ENCODE measurements around the gene GRHL3.
"Not testable (repeated sequence)": the region's sequence is repeated elsewhere in the genome, so short reads cannot be mapped to it uniquely, and the experiment has no call there.

The GRHL3 gene

DNA sequence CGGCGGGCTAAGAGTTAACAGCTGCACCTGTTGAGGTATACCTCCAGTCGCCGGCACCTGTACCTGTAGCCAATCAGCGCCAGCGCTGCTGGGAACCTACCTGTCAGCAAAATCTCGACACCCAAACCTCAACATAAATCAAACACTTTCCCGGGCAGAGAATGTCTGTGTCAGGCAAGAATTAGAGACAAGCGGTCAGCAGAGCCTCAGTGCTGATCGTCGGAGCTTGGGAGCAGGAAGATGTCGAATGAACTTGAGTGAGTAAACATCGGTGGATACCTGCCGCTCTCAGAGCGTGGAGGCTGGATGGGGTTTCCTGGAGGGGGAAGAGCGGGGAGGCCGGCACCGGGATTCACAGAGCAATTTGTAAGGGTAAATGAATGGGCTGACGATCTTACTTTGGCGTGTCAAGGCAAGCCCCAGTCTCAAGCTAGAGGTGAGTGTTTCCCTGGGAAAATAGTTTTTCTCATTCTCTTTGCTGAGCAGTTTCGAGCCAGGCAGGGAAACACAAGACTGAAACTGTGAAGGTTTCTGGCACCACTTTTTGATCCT, at the start of gene GRHL3:
Gene GRHL3 (plus strand): TSS at position 46 of the 552 bp plus-strand sequence. CDS start 195 bp downstream, at position 241.
- DNase-seq (ENCODE audit: low spot score): no peak

DNA sequence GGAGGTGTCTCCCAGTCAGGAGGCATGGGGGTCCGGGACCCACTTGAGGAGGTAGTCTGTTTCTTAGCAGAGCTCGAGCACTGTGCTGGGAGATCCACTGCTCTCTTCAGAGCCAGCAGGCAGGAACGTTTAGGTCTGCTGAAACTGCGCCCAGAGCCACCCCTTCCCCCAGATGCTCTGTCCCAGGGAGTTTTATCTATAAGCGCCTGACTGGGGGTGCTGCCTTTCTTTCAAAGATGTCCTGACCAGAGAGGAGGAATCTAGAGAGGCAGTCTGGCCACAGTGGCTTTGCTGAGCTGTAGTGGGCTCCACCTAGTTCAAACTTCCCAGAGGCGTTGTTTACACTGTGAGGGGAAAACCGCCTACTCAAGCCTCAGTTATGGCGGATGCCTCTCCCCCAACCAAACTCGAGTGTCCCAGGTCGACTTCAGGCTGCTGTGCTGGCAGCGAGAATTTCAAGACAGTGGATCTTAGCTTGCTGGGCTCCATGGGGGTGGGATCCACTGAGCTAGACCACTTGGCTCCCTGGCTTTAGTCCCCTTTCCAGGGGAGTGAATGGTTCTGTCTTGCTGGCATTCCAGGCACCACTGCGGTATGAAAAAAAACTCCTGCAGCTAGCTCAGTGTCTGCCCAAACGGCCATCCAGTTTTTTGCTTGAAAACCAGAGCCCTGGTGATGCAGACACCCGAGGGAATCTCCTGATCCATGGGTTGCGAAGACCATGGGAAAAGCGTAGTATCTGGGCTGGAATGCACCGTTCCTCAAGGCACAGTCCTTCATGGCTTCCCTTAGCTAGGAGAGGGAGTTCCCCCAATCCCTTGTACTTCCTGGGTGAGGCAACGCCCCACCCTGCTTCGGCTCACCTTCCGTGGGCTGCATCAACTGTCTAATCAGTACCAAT, 44.7 kb upstream of the GRHL3 start:
- DNase-seq (ENCODE audit: low spot score): not testable (repeated sequence)

DNA sequence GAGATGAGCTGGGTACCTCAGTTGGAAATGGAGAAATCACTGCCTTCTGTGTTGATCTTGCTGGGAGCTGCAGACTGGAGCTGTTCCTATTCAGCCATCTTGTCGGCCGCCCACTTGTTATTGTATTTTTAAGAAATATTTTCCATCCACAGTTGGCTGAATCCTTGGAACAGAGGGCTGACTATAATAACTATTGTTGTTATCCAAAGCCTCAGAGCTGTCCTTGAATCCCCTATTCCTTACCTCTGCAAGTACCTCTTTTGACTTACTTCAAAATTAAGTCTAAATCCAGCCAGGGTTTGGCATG, 44.1 kb upstream of the GRHL3 start:
- DNase-seq (ENCODE audit: low spot score): no peak

DNA sequence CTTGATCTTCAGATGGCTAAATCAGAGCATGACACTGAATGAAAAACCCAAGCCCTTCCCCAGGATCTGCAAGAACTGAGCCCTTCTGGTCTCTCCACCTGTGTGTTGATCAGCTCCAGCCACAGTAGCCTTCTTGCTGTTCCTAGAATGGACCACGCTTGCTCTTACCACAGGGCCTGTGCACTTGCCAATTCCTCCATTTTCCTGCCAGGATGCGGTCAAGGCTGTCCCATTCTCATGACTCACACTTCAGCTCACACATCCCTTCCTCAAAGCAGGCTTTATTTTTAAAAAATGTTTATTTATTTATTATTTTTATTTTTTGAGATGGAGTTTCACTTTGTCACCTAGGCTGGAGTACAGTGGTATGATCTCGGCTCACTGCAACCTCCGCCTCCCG, 43.6 kb upstream of the GRHL3 start:
- no peak for DNase-seq (ENCODE audit: low spot score)

DNA sequence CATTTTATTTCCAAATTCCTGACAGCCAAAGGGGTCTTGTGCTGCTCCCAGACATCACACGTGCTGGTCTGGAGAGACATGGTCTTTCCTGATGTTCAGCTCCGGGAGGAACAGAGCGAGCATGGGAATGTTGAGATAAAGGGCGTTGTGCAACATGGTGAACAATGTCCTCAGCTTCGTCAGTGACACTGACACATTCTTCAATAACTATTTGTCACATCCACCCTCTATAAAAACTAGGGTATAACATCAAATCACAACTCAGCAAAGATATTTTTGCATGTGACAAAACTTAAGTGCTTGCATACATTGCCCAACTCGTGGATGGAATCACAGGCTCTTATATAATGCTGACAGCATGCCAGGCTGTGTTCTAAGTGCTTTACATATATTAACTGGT, 42.4 kb upstream of the GRHL3 start:
- DNase-seq (ENCODE audit: low spot score): no peak

DNA sequence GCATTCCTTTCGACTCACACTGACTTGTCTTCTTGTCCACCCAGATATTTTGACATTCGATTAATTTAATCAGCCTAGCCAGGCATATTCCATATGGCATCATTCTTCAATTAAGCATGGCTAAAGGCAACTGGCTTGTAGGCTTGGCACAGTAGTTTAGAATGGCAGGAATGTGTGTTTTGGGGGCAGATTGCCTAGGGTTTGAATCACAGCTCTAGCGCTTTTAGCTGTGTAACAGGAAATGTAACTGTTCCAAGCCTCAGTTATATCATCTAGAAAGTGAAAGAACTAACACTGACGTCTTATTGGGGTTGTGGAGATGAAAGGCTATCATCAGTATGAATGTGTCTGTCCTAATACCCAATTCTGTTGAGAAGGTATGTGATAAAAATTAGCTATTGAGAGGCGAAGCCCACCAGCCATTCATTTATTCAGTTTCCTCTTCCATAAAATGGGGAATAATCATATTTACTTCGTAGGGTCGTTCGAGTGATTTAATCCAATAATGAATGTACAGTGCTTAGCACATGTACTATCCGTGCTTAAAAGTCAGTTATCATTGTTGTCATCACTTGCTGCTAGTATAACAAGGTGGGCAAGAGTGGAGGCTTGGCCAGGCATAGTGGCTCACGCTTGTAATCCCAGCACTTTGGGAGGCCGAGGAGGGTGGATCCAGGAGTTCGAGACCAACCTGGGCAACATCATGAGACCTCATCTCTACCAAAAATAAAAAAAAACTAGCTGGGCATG, 41.6 kb upstream of the GRHL3 start:
- no peak for DNase-seq (ENCODE audit: low spot score)

DNA sequence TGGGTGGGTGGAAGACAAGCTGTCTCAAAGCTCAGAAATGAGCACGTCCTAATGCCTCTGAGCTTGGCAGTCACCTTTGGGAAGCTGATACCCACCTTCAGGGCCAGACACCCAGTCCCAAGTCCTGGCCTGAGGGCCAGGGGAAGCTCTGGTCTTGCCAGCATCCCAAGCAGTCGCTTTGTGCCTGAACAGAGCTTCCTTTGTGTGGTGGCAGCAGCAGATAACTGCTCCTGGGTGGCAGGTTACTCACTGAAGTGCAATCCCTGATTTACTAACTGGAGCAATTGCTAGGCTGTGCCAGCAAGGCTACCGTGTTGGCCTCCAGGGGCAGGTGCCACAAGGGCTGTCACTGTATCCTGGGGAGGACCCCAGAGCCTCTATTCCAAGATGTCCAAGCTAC, 40.4 kb upstream of the GRHL3 start:
- no peak for DNase-seq (ENCODE audit: low spot score)

DNA sequence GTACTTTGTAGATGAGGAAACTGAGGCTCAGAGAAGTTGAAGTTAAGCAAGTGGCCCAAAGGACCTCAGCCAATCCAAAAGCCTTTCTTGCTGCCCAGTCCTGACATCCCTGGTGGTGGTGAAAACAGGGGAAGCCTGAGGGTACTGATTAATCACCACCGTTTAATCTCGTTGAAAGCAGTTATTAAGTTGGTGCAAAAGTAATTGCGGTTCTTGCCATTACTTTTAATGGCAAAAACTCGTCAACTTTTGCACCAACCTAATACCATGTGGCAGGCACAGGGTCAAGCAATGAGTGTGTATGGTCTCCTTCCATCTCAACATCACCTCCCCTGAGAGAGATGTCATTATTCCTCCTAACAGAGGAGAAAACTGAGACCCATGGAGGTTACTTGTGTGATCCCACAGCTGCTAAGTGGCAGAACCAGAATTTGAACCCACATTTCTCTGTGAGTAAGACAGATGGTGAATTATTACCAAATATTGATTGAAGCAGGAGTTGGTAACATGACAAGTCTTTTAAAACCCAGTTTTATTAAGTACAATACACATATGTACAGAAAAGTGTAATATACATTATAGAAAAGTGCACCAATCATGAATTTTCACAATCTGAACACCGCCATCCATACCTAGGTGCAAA, 39.4 kb upstream of the GRHL3 start:
- DNase-seq (ENCODE audit: low spot score): no peak

DNA sequence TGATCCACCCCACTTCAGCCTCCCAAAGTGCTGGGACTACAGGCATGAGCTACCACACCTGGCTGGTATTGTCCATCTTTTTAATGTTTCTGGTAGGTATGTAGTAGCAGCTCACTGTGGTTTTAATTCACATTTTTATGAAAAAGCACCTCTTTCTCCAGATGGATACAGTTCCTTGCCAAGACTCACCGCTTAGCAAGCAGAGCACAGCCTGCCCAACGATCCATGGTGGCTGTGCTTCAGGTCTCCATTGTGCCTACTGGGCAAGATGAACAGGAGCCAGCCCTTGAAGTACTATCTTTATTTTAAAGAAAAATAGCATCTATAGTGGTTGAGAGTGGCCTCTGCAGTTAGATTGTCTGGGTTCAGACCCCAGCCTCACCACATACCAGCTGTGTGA, 37.6 kb upstream of the GRHL3 start:
- DNase-seq (ENCODE audit: low spot score): no peak

DNA sequence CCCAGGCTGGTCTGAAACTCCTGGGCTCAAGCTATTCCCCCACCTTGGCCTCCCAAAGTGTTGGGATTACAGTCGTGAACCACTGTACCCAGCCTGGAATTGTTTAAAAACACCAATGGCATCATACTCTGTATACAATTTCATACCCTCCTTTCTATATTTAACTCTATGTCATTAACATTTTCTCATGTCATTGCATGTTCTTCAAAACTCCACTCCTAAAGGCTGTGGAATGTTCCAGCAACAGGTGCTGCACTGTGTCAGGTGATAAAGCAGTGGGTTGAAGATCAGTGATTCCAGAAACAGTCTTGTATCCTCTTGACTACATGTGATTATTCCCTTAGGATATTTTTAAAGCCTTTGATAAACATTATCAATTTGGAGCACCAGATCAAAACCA, 36.7 kb upstream of the GRHL3 start:
- DNase-seq (ENCODE audit: low spot score): no peak

DNA sequence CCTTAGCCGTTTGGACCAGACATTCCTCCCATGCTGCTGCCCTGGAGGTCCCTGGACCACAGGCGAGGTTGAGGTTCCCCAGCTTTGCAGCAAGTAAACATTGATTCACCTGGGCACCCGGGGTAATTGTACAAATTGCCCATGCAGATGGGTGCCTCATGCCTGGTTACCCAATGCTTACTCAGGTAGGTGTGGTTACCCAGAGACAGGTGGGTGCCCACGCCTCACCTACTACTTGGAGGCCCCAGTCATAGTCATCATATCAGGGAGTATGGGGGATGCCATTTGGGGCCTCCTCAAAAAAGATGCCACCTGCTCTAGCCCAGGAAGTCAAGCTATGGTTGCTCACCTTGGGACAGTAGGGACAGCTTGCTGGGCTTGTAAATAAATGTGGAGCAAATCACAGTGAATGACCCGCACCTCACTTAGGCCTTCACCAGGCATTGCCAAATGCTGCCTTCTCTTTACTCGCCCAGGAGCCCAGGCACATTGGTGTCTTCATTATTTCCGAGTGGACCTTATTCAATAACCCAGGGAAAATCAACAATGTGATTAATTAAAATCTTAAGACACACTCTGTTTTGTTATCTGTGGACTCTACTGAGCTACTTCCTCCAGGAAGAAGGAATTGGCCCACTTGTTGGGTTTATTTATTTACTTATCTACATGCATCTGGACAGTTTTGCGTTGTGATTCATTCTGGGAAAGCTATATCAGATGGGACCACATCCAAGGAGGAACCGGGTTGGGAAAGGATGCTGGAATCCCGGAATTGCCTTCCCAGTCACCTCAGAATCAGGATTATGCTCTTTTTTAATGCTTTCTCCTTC, 35.6 kb upstream of the GRHL3 start:
- DNase-seq (ENCODE audit: low spot score): peak; percentile 49

DNA sequence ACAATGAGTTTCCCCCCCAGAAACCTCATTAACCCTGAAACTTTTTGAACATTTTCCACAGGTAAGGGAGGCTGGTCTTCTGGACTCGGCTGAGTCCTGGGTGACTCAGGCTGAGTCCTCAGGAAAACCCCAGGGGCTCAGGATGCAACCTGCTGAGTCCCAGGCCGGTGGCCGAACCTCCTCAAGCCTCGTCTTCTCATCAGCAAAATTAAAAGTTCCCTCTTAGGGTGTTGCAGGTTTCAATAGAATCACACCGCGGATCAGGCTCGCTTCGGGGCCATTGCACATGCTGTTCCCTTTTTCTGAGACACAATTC, 35.0 kb upstream of the GRHL3 start:
- DNase-seq (ENCODE audit: low spot score): no peak

DNA sequence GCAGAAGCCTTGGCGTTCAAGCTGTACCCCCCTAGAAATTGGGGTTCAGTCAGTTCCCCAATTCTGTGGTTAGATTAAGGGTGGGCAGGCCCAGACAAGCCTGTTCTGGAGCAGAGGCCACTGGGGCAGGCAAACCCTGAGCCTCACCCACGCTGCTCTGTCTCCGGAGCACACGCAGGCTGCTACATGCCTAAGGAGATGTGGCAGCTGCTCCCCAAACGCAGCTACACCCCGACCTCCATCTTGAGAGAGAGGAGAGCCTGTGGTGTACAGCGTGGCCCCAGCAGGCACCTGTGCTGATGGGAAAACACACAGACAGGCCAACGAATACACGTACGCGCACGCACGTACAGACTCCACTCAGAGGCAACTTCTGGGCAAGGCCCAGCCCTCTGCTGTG, 33.9 kb upstream of the GRHL3 start:
- no peak for DNase-seq (ENCODE audit: low spot score)

DNA sequence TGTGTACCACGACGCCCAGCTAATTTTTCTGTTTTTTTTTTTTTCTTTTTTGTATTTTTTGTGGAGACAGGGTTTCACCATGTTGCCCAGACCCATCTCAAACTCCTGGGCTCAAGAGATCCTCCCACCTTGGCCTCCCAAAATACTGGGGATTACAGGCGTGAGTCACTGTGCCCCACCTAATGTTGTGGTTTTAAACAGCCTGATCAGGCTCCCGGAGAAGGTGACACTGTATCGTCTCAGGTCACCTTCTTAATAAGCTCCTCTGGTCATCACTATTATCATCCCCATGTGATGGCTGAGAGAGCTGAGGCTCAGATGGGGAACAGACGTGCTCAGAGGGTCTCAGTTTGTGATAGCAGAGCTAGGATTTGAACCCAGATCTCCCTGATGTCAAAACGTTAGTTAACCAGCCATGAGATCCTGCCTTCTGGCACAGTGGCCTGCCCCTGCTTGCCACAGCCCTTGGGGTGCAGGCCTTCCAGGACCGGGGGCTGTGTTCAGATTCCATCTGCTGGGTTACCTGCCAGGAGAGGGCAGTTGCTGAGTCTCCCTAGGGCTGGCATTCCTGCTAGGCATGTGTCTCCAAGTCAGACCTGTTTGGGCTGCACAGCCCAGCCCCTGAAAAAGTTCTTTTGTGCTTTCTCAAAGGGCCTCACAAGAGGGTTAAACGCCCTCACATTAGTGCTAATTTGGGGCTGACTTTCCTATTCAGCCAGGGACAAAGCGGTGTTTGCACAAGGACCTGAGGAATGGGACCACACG, 32.7 kb upstream of the GRHL3 start:
- DNase-seq (ENCODE audit: low spot score): no peak

DNA sequence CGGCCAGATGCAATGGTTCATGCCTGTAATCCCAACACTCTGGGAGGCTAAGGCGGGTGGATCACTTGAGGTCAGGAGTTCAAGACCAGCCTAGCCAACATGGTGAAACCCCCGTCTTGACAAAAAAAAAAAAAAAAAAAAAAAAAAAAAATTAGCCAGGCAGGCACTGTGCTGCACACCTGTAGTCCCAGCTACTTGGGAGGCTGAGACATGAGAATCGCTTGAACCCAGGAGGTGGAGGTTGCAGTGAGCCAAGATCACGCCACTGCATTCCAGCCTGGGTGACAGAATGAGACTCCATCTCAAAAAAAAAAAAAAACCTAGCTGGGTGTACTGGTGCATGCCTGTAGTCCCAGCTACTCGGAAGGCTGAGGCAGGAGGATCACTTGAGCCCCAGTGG, 31.4 kb upstream of the GRHL3 start:
- not testable (repeated sequence) for DNase-seq (ENCODE audit: low spot score)

DNA sequence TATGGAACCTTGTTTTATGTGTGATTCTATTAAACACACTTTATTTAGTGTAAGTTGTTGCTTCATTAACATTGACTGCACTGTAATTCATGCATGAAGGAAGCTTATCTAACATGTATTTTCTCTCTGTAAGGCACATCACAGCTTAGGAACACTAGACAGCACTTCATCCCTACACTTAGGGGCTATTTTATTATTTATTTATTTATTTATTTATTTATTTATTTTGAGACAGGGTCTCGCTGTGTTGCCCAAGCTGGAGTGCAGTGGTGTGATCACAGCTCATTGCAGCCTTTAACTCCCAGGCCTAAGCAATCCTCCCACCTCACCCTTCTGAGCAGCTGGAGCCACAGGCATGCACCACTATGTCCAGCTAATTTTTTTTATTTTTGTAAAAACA, 30.7 kb upstream of the GRHL3 start:
- DNase-seq (ENCODE audit: low spot score): no peak

DNA sequence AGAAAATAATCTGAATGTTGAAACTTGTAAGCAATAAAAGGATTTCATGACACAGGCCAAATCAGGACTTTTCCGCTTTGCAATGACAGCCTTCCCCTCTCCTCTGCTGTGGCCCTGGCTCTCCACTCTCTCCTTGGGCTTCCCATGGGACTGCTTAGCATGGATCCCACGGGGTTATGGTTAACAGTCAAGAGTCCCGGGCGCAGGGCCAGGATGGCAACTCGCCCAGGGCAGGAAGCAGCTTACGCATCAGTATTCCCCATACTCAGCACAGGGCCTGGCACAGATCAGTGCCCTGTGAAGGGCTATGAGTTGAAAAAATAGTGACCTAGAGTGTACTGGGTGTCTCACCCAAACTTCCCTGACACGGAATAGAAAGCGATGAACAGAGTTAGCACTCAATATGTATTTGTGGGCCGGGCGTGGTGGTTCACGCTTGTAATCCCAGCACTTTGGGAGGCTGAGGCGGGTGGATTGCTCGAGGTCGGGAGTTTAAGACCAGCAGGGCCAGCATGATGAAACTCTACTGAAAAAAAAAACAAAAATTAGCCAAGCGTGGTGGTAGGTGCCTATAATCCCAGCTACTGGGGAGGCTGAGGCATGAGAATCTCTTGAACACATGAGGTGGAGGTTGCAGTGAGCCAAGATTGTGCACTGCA, 29.1 kb upstream of the GRHL3 start:
- peak; percentile 78 for DNase-seq (ENCODE audit: low spot score)

DNA sequence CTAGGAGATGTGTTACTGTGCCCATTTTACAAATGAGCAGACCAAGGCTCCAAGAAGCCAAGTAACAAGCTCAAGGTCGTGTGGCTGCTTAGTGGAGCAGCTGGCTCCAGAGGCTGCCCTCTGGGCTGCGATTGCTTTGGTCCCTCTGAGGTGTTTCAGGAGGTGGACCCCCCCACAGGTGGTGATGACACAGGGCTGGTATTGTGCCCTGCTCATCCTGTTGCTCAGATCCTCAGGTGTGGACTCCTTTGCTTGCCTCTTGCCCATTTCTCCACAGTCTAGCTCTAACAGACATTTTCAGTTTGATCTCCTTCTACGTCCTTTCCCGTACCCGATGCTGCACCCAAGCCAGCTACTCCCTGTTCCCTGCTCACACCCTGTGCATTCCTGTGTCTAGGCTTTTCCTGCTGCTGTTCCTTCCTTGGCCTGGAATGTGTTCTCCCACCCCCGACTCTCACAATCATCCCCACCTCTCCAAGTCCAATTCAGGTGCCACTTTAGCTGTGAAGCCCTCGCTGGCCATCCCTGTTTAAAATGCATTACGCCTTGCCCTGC, 28.1 kb upstream of the GRHL3 start:
- no peak for DNase-seq (ENCODE audit: low spot score)

DNA sequence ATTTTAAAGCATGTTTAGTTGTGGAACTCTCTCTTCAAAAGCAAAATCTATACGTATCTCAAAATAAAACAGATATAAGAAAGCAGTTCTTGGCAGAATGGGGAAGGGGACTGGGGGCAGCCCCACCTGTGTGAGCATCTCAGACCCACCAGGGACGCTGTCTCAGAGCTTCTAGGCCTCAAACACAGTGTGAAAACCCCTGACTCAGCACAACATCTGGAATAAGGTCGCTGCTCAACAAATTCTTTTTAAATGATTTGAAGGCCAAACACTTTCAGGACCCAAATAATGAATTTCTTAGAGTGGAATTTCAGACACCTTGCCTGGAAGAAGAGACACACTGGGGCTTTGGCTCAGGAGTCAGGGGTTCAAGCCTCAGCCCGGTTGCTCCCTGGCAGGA, 27.1 kb upstream of the GRHL3 start:
- DNase-seq (ENCODE audit: low spot score): no peak

DNA sequence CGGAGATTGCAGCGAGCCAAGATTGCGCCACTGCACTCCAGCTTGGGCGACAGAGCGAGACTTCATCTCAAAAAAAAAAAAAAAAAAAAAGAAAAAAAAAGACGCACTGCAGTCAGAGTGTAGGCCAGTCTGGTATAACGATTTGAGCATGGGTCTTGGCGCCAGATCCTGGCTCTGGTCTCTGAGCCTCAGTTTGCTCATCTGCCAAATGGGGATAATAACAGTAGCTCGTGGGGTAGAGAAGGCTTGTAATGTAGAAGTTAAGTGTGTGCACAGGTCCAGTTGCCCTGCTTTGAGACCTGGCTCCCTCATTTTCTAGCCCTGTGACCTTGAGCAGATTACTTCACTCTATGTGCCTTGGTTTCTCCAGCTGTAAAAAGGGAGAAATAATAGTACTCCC, 26.3 kb upstream of the GRHL3 start:
- no peak for DNase-seq (ENCODE audit: low spot score)
